ENCODE data around the gene GAS6. TPM values are rescaled to one million over a fixed set of nuclear protein-coding genes. Genes with fewer than 3 reads are reported as not detected.

The GAS6 gene
- total RNA-seq, 2 experiments from 2014 or later, result 0.82 to 0.92 TPM

GRCh38 chr13:113900646-113901045, 36.8 kb upstream of the GAS6 start:
- no peak overlapping the region for H3K4me3 Mint-ChIP-seq
- no peaks in the 10 kb centered on the region for H3K9me3 Mint-ChIP-seq
- DNase-seq, result no peak
- no peaks in the 10 kb centered on the region for H3K4me1 Mint-ChIP-seq
- CTCF ChIA-PET, result no interaction called here
- H3K27ac Mint-ChIP-seq, result no peak overlapping the region
- H3K27me3 Mint-ChIP-seq, result peaks cover 9% of the 10 kb centered on the region
- no peaks in the 10 kb centered on the region for H3K36me3 Mint-ChIP-seq (ENCODE audit: low read depth)
- POLR2A ChIA-PET, result no interaction called here

GRCh38 chr13:113898391-113898790, 34.5 kb upstream of the GAS6 start:
- no peaks in the 10 kb centered on the region for H3K36me3 Mint-ChIP-seq (ENCODE audit: low read depth)
- no peak overlapping the region for H3K4me3 Mint-ChIP-seq
- H3K4me1 Mint-ChIP-seq, result no peaks in the 10 kb centered on the region
- CTCF ChIA-PET, result no interaction called here
- H3K9me3 Mint-ChIP-seq, result no peaks in the 10 kb centered on the region
- POLR2A ChIA-PET, result no interaction called here
- no peak overlapping the region for H3K27ac Mint-ChIP-seq
- H3K27me3 Mint-ChIP-seq, result peaks cover 21% of the 10 kb centered on the region
- DNase-seq, result no peak

GRCh38 chr13:113897966-113898365, 34.1 kb upstream of the GAS6 start:
- peaks cover 25% of the 10 kb centered on the region for H3K27me3 Mint-ChIP-seq
- no peak overlapping the region for H3K4me3 Mint-ChIP-seq
- POLR2A ChIA-PET, result no interaction called here
- DNase-seq, result no peak
- H3K9me3 Mint-ChIP-seq, result no peaks in the 10 kb centered on the region
- H3K4me1 Mint-ChIP-seq, result no peaks in the 10 kb centered on the region
- H3K27ac Mint-ChIP-seq, result no peak overlapping the region
- H3K36me3 Mint-ChIP-seq (ENCODE audit: low read depth), result no peaks in the 10 kb centered on the region
- CTCF ChIA-PET, result no interaction called here

- H3K9me3 Mint-ChIP-seq, result no peaks in the 10 kb centered on the region
- no peaks in the 10 kb centered on the region for H3K36me3 Mint-ChIP-seq (ENCODE audit: low read depth)
- H3K27me3 Mint-ChIP-seq, result peaks cover 31% of the 10 kb centered on the region
- no peak for DNase-seq
- POLR2A ChIA-PET, result no interaction called here
- H3K27ac Mint-ChIP-seq, result no peak overlapping the region
- H3K4me1 Mint-ChIP-seq, result no peaks in the 10 kb centered on the region
- CTCF ChIA-PET, result no interaction called here
- H3K4me3 Mint-ChIP-seq, result no peak overlapping the region
Observed at GRCh38 chr13:113897161-113897560, 33.3 kb upstream of the GAS6 start.

GRCh38 chr13:113895436-113895835, 31.6 kb upstream of the GAS6 start:
- no peaks in the 10 kb centered on the region for H3K4me1 Mint-ChIP-seq
- no peaks in the 10 kb centered on the region for H3K36me3 Mint-ChIP-seq (ENCODE audit: low read depth)
- ChIA-PET POLR2A (no interaction called here), CTCF (interaction anchor here (0.6 kb wide), 2 partner anchors 8 to 198 kb away, joined by 3 read pairs; no protein-coding TSS in a partner anchor)
- no peak for DNase-seq
- H3K9me3 Mint-ChIP-seq, result no peaks in the 10 kb centered on the region
- H3K27ac Mint-ChIP-seq, result no peak overlapping the region
- peaks cover 45% of the 10 kb centered on the region for H3K27me3 Mint-ChIP-seq
- H3K4me3 Mint-ChIP-seq, result no peak overlapping the region

GRCh38 chr13:113890774-113891480, 27.1 kb upstream of the GAS6 start:
- ChIA-PET POLR2A (no interaction called here), CTCF (no interaction called here)
- Mint-ChIP-seq H3K4me1 (no peaks in the 10 kb centered on the region), H3K27me3 (peaks cover 47% of the 10 kb centered on the region), H3K9me3 (no peaks in the 10 kb centered on the region), H3K27ac (no peak overlapping the region), H3K4me3 (no peak overlapping the region), H3K36me3 (ENCODE audit: low read depth) (no peaks in the 10 kb centered on the region)
- DNase-seq, result no peak

GRCh38 chr13:113889467-113889866, 25.6 kb upstream of the GAS6 start:
- no peak for DNase-seq
- H3K4me1 Mint-ChIP-seq, result no peaks in the 10 kb centered on the region
- H3K9me3 Mint-ChIP-seq, result no peaks in the 10 kb centered on the region
- H3K27ac Mint-ChIP-seq, result no peak overlapping the region
- H3K4me3 Mint-ChIP-seq, result no peak overlapping the region
- H3K27me3 Mint-ChIP-seq, result peaks cover 41% of the 10 kb centered on the region
- CTCF ChIA-PET, result no interaction called here
- no peaks in the 10 kb centered on the region for H3K36me3 Mint-ChIP-seq (ENCODE audit: low read depth)
- POLR2A ChIA-PET, result no interaction called here

GRCh38 chr13:113888701-113889330, 24.9 kb upstream of the GAS6 start:
- no peaks in the 10 kb centered on the region for H3K4me1 Mint-ChIP-seq
- no peak for DNase-seq
- H3K9me3 Mint-ChIP-seq, result no peaks in the 10 kb centered on the region
- no peak overlapping the region for H3K27ac Mint-ChIP-seq
- POLR2A ChIA-PET, result no interaction called here
- CTCF ChIA-PET, result no interaction called here
- no peaks in the 10 kb centered on the region for H3K36me3 Mint-ChIP-seq (ENCODE audit: low read depth)
- H3K4me3 Mint-ChIP-seq, result no peak overlapping the region
- H3K27me3 Mint-ChIP-seq, result peaks cover 37% of the 10 kb centered on the region

- no peak for DNase-seq
- no peak overlapping the region for H3K4me3 Mint-ChIP-seq
- H3K27ac Mint-ChIP-seq, result no peak overlapping the region
- POLR2A ChIA-PET, result no interaction called here
- no peaks in the 10 kb centered on the region for H3K36me3 Mint-ChIP-seq (ENCODE audit: low read depth)
- H3K4me1 Mint-ChIP-seq, result peaks cover 3% of the 10 kb centered on the region
- H3K27me3 Mint-ChIP-seq, result peaks cover 29% of the 10 kb centered on the region
- CTCF ChIA-PET, result interaction anchor here (0.6 to 1.1 kb wide), 2 partner anchors 7 to 577 kb away, joined by 3 read pairs; no protein-coding TSS in a partner anchor
- no peaks in the 10 kb centered on the region for H3K9me3 Mint-ChIP-seq
Observed at GRCh38 chr13:113887700-113888201, 23.9 kb upstream of the GAS6 start.

GRCh38 chr13:113886561-113887112, 22.8 kb upstream of the GAS6 start:
- no peak overlapping the region for H3K27ac Mint-ChIP-seq
- no peak for DNase-seq
- peaks cover 14% of the 10 kb centered on the region for H3K4me1 Mint-ChIP-seq
- ChIA-PET CTCF (interaction anchor here (1.1 kb wide), 1 partner anchor 8 kb away, joined by 3 read pairs; no protein-coding TSS in a partner anchor), POLR2A (no interaction called here)
- H3K27me3 Mint-ChIP-seq, result peaks cover 21% of the 10 kb centered on the region
- H3K9me3 Mint-ChIP-seq, result no peaks in the 10 kb centered on the region
- H3K36me3 Mint-ChIP-seq (ENCODE audit: low read depth), result no peaks in the 10 kb centered on the region
- H3K4me3 Mint-ChIP-seq, result no peak overlapping the region

- POLR2A ChIA-PET, result no interaction called here
Observed at GRCh38 chr13:113884821-113885220, 20.9 kb upstream of the GAS6 start.

GRCh38 chr13:113883921-113884804, 20.3 kb upstream of the GAS6 start:
- ChIA-PET POLR2A (no interaction called here), CTCF (no interaction called here)
- H3K9me3 Mint-ChIP-seq, result no peaks in the 10 kb centered on the region
- H3K4me1 Mint-ChIP-seq, result peaks cover 23% of the 10 kb centered on the region
- H3K4me3 Mint-ChIP-seq, result no peak overlapping the region
- DNase-seq, result no peak
- H3K27ac Mint-ChIP-seq, result no peak overlapping the region
- H3K36me3 Mint-ChIP-seq (ENCODE audit: low read depth), result no peaks in the 10 kb centered on the region
- peaks cover 6% of the 10 kb centered on the region for H3K27me3 Mint-ChIP-seq

More at GRCh38 chr13:113884821-113885220, 20.9 kb upstream of the GAS6 start:
- CTCF ChIA-PET, result no interaction called here
- peaks cover 23% of the 10 kb centered on the region for H3K4me1 Mint-ChIP-seq
- H3K27me3 Mint-ChIP-seq, result peaks cover 10% of the 10 kb centered on the region
- no peak overlapping the region for H3K27ac Mint-ChIP-seq
- DNase-seq, result no peak
- H3K36me3 Mint-ChIP-seq (ENCODE audit: low read depth), result no peaks in the 10 kb centered on the region
- H3K9me3 Mint-ChIP-seq, result no peaks in the 10 kb centered on the region
- no peak overlapping the region for H3K4me3 Mint-ChIP-seq

- POLR2A ChIA-PET, result no interaction called here
- Mint-ChIP-seq H3K4me3 (no peak overlapping the region), H3K4me1 (peaks cover 23% of the 10 kb centered on the region), H3K36me3 (ENCODE audit: low read depth) (no peaks in the 10 kb centered on the region), H3K27ac (no peak overlapping the region), H3K27me3 (peaks cover 6% of the 10 kb centered on the region), H3K9me3 (no peaks in the 10 kb centered on the region)
- DNase-seq, result no peak
- CTCF ChIA-PET, result no interaction called here
Observed at GRCh38 chr13:113883314-113883811, 19.5 kb upstream of the GAS6 start.
